Measurements from ENCODE around the gene ALAS1.

GRCh38 chr3:52240059-52240885 lies 42.3 kb downstream of the ALAS1 start:
- TF ChIP-seq CTCF (conservative IDR thresholded peaks at IDR 0.05; ENCODE audit: low read depth, low read length) (no peak), EZH2 (IDR thresholded peaks at IDR 0.05; ENCODE audit: borderline replicate concordance, low read depth, low read length, poor library complexity, severe bottlenecking) (no peak)

Data from A673 (cell line).